Measurements from ENCODE around the gene PLIN5.
"Not testable (repeated sequence)": the region's sequence is repeated elsewhere in the genome, so short reads cannot be mapped to it uniquely, and the experiment has no call there.

The PLIN5 gene

DNA sequence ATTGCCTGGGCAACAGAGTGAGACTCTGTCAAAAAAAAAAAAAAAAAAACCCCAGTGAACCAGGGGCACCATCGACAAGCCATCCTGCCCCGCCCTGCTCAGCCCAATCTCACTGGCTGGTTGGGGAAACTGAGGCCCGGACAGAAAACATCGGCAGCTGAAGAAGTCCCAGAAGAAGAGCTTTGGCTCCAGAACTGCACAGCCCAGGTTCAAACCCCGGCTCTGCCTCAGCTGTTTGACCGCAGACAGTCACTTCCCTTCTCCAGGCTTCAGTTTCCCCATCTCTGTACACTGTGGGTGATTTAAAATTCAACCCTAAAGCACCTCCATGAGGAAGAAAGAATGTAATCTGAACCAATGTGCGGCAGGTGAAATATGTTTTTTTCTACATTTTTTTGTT is 33.9 kb upstream of the PLIN5 start:
- DNase-seq (ENCODE audit: low read depth), result no peak

DNA sequence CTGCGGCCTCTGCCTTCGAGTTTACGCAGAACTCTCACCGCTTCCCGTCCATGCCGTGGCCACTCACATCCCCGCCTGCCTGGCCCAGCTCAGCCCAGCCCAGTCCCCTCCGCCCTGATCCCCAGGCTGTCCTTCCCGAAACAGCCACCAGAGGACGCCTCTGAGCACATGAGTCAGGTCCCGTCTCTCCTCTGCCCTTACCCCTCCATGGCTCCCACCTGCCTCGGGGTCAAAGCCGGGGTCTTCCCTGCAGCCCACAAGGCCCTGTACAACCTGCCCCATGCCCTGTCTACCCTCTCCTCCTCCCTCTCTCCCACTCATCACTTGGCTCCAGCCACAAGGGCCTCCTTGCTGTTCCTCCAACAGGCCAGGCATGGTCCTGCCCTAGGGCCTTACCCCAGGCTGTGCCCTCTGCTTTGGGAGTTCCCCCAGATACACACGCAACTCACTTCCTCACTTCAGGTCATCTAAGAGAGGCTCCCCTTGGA is 32.6 kb upstream of the PLIN5 start:
- DNase-seq (ENCODE audit: low read depth), result peak; percentile 34

DNA sequence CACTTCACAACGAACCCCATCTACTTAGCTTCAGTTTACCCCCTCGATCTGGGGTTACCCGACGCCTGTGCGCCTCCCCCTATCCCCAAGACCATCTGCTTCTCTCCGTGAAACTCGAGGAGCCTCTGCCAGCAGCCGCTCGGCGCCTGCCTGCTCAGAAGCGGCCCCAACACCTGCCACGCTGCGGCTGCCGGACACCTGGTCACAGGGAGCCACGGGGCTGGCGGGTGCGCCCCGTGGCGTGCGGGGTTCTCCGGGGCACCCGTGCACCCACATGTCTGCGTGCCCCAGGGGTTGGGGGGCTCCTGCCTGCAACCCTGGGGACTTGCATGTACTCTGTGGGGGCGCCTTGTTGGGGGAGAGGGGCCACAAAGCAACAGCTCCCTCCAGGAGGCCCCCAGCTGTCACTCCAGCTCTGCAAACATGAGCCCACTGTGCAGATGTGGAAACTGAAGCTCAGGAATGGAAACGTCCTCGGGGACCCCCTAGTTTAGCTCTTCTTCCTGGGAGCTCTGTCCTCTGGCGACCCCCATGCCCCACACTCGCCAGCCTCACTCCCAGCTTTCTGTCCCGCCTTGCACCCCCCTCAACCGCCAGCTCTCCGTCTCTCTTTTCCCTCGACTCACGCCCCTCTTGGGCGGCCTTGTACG is 31.5 kb upstream of the PLIN5 start:
- DNase-seq (ENCODE audit: low read depth), result no peak

DNA sequence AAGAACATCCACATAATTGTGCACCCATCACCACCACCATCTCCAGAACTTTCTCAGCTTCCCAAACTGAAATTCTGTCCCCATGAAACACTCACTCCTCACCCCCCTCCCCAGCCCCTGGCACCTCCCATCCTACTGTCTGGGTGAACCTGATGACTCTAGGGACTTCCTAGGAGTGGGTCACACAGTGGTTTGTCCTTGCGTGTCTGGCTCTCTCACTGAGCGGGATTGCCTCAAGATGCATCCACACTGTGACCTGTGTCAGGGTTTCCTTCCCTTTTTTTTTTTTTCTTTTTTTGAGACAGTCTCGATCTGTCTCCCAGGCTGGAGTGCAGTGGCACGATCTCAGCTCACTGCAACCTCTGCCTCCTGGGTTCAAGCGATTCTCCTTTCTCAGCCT is 28.5 kb upstream of the PLIN5 start:
- not testable (repeated sequence) for DNase-seq (ENCODE audit: low read depth)

DNA sequence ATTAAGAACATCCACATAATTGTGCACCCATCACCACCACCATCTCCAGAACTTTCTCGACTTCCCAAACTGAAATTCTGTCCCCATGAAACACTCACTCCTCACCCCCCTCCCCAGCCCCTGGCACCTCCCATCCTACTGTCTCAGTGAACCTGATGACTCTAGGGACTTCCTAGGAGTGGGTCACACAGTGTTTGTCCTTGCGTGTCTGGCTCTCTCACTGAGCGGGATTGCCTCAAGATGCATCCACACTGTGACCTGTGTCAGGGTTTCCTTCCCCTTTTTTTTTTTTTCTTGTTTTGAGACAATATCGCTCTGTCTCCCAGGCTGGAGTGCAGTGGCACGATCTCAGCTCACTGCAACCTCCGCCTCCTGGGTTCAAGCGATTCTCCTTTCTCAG is 27.1 kb upstream of the PLIN5 start:
- DNase-seq (ENCODE audit: low read depth), result not testable (repeated sequence)

DNA sequence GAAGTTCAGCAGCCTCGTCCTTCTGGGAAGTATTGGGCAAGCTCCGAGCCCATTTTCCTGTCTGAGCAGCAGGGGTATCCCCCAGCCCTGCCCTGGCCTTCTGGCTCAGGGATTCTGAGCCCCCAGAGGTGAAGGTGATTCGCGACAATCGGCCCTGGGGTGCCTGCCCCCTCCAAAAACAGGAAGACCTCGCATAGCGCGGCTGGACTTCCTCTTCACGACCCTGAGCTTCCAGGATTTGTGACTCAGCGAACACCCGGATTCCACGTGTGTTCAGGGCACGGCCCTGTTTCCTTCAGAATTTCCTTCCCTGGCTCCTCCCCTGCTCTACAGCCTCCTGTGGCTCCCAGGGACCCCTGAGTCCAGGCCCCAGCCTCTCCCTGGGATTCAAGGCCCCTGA is 24.5 kb upstream of the PLIN5 start, which contains the start of gene SEMA6B:
SEMA6B (minus strand) TSS at position 116 of the 400 bp plus-strand sequence. CDS start 1,227 bp downstream, outside the sequence.
- DNase-seq (ENCODE audit: low read depth), result no peak

DNA sequence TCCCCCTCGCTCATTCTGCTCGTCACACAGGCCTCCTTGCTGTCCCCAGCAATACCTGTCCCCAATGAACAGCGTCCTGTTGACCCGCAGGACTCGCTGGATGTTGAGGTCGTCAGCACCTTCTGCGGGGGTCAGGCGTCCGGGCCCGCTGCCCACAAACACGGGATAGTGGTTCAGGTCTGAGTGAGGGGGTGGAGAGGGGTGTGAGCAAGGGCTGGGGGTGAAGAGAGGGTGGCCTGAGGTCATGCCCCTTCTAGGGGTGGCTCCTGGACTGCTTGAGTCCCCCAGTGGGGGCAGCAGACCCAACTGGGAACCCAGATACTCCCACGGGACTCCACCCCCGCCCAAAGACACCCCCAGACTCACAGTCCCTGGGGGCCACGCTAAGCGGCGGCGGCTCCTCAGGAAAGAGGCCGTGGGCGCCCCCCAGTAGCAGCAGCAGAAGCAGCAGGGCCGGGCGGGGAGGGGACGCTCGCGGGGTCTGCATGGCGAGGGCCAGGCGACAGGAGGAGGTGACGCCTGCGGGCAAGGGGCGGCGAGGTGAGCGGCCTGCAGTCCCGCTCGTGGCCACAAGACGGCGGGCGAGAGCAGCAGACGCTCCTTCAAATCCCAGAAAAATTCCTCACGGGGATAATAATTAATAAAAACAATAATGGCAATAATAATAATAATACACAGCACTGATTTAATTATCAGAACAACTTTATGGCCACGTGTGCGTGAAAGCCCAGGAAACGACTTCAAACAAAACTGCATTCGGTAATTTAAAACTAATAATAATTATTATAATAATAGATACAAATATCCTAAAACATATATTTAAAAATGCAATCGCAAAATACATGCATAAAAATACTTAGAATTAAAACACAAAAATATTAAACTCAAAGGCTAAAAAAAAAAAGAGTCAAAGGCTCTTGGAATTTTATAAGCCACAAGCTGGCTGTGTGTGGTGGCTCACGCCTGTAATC is 23.2 kb upstream of the PLIN5 start:
- no peak for DNase-seq (ENCODE audit: low read depth)

DNA sequence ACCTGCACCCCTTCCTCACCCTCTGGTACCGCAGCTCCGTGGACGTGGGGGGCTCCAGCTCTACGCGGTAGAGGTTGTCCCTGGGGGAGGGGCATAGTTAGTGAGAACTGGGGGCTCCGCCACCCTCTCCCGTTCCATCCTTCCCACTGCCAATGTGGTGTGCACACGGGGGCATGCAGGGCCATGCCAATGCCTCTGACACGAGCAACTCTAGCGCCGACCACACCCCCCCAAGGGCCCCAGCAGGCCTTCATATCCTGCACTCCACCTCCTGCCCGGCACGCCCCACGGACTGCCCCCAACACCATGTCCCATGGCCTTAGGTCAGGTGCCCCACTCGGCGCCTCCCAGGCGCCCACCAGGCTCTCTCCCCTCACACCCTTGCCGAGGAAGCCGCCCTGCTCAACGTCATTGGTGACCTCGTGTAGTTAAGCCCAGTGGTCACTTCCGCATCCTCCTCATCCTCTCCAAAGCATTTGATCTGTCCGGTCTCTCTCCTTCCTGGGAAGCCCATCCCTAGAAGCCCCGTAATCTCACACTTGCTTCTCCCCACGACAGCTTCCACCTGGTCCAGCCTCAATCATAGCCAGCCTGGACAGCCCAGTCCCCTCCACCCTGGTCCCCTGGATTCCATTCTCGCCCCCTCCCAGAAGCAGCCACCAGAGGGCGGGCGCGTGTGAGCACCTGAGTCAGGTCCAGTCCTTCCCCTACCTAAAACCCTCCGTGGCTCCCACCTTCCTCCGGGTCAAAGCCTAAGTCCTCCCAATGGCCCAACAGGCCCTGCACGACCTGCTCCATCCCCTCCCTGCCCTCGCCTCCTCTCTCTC is 22.3 kb upstream of the PLIN5 start:
- DNase-seq (ENCODE audit: low read depth), result no peak

DNA sequence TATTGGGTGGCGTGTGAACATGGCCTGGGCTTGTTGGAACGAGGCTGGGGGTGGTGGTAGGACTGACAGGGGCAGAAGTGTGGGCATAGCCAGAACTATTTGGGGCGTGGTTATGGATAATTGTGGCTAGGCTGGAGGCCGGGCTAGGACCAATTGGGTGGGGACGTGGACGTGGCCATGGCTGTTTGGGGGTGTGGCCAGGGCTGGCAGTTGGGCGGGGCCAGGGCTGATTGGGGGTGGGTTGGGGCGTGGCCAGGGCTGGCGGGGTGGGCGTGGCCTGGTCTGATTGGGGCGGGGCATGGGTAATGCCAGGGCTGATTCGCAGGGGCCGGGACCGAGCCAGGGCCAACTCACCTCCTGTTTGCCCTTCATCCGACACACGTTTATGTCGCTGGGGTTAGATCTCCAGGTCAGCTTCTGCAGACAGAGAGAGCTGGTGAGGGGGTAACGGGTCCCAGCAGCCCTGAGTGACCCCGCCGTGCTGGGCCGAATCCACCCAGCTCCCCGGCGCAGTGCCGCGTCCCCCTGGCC is 21.6 kb upstream of the PLIN5 start:
- DNase-seq (ENCODE audit: low read depth), result no peak

DNA sequence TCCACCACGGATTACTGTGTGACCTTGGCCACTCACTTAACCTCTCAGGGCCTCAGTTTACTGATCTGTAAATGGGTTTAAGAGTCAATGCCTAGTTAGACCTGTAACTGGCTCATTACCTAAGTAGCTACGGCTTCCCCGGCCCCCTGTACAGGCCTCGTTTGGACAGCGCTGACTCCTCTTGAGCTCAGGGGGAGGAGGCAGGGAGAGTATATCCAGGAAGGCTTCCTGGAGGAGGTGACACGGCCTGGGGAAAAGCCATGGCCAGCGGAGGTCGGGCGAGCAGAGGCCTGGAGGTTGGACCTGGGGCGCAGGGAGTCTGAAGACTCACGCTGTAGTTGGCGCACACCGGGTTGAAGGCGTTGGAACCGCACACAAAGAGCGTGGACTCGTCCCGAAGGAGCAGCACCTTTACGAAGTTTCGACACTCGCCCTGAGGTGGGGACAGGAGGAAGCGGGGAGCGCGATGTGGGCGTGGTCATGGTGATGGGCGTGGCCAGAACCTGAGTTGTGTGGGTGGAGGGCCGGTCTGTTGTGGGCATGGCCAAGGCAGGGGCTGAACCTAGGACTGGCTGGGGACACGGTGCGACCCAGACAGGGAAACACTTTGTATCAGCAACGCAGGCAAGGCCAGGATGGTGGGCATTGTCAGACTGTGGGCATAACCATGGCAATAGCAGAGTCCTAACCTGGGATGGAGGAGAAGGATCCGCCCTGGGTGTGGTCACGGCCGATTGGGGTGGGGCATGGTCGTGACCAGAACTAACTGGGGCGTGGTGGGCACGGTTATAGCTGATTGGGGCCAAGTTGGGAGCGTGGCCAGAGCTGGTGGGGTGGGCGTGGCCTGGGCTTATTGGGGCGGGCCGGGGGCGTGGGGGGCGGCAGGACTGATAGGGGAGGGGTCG is 20.9 kb upstream of the PLIN5 start:
- DNase-seq (ENCODE audit: low read depth), result no peak

DNA sequence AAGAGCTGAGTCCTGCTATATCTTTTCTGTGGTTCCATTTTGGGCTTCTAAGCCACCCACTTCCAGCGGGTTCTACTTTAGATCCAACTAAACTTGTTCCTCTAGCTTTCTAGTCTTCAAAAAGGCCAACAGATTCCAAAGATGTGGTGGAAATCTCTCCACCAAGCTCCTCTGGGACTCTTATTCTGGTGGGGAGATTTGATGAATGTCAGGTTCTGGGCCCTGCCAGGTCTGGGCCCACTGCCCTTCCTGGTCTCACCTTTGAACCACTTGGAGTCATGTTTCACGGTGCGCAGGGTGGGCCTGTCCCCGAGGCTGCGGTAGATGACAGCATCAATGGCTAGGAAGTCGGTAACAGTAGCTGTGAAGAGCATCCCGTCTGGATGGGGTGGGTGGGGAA is 19.7 kb upstream of the PLIN5 start:
- DNase-seq (ENCODE audit: low read depth), result no peak

DNA sequence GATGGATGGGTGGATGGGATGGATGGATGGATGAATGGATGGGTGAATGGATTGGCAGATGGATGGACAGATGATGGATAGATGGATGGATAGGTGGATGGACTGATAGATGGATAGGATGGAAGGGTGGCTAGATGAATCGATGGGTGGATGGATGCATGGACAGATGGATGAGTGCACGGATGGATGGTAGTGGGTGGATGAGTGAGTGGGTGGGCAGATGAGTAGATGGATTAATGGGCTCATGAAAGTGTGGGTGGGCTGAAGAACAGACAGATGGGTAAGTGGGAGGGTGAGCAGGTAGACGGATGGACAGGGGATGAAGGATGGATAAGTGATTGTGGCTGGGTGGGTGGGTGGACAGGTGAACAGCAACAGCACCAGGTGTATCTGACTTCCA is 18.8 kb upstream of the PLIN5 start:
- DNase-seq (ENCODE audit: low read depth), result no peak

DNA sequence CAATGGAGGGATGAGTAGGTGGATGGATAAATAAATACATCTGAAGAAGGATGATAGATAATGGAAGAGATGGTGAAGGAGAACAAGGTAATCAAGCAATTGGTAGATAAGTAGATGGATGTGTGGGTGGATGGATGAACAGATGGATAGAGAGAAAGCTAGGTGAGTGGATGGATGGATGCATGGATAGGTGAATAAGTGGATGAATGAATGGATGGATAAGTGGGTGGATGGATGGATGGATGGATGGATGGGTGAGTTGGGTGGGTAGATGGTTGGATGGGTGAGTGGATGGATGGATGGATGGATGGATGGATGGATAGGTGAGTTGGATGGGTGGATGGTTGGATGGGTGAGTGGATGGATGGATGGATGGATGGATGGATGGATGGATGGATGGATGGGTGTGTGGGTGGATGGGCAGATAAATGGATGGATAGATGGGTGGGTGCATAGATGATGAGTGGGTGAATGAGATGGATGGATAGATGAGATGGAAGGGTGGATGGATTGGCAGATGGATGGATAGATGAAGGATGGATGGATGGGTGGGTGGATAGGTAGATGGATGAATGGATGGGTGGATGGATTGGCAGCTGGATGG is 18.2 kb upstream of the PLIN5 start:
- DNase-seq (ENCODE audit: low read depth), result no peak

DNA sequence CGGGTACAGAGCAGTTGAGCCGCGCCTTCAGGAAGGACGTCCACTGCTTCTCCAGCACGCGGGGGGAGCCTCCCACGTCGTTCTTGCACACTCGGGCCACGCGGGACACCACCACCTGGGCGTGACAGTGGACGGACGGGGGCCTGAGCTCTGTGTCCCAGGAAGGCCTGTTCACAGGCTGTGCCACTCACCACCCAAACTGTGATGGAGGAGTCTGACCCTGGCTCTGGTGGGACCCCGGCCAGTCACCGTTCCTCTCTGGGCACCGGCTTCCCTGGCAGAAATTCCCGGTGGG is 17.4 kb upstream of the PLIN5 start:
- DNase-seq (ENCODE audit: low read depth), result no peak

DNA sequence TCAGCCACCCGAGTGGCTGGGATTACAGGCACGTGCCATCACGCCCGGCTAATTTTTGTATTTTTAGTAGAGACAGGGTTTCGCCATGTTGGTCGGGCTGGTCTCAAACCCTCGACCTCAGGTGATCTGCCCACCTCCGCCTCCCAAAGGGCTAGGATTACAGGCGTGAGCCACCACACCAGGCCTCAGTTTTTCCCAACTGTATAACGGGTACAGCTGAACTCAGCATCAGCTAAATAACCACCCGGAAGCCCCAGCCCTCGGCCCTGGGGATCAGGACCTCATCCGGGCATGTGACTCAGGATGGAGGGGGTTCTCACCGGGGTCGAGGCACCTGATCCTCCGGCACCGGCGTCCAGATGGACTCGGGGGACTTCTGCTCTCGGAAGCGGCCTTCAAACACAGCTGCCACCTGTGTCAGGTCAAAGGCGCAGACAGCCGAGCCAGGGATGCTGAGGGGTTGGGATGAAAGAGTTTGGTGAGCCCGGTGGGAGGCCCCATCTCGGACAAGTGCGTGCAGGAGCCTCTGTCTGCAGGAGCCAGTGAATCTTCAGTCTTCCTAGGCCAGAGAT is 15.5 kb upstream of the PLIN5 start:
- DNase-seq (ENCODE audit: low read depth), result no peak

DNA sequence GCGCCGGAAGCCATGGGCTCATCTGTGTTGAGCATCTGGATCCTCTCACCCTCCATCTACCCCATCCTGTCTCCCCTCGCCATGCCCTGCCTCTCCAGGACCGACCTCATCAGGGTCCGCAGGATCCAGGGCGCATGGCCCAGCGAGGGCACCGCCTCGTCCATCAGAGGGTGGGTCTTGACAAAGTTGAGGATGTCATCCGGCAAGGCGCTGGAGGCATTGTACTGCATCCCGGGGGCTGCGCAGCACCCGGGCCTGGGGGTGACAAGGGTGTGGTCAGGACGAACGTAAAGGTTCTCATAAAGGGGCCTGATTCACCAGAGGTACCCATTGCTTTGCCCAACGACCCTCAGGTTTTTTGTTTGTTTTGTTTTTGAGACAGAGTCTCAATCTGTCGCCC is 15.0 kb upstream of the PLIN5 start:
- DNase-seq (ENCODE audit: low read depth), result no peak

DNA sequence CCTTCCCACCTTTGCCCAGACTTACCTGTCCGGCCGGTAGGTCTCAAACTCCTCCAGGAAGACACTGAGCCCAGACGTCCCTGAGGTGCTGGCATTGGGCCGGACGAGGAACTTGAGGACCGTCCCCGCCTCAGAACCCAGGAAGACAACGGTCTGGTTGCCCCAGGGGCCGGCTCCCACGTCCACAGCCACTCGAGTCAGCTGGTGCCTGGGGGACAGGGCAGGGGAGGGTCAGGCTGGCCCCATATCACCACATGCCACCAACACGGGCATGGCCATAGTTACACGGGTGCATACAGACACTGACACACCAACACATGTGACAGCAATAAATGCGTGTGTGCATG is 13.2 kb upstream of the PLIN5 start:
- no peak for DNase-seq (ENCODE audit: low read depth)

DNA sequence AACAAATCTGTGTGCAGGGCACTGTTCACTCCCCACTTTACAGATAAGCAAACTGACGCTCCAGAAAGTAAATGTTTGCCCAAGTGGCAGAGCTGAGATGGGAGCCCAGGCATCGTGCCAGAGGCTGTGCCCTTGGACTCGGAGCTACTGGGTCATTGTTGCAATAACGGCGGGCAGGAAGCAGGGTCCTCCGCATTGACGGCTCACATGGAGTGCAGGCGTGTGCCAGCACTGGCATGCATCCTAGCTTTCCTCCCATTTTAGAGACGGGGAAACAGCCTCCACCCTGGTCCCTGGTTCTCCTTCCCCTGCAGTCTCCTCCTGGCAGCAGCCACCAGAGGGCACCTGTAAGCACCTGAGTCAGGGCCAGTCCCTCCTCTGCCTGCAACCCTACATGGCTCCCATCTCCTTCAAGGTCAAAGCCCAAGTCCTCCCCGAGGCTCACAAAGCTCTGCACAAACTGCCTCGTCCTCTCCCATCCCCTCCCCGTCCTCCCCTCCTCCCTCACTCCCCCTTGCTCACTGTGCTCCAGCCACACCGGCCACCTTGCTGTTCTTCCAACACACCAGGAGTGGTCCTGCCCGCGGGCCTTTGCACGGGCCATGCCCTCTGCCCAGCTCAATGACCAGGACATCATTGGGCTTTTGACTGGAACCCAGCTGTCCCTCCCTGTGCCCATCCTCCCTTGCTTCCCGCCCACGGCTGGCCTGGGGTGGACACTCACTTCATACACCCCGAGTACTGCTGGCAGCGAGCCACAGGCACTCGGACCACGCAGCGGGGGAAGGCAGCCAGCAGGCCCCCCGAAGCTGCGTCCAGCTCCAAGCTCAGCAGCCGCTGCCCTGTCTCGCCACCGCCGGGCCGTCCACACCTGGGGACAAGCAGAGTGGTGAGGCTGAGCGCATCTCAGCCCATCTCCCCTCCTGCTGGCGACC is 12.5 kb upstream of the PLIN5 start:
- DNase-seq (ENCODE audit: low read depth), result no peak

All from stimulated activated CD8-positive, alpha-beta memory T cell treated with anti-CD3 and anti-CD28 coated beads, Interleukin-15, amount 100 ng/mL, for 1 hour (primary cell).